GM13977 (cell line): ENCODE measurements around the gene ATRNL1.

Experiments used
- DNase-seq: peaks from one replicate; pipeline ENCODE4 v3.0.0; 2012; ENCODE audit warnings: low spot score
- in situ Hi-C: fragments of 300-500 bp; cut with MboI; formaldehyde crosslinking; loops from one replicate; pipeline ENCODE4 v1.12.0; 2022; ENCODE audit warnings: low sequenced_read_pairs, low pct_unique_long_range_greater_than_20kb, mixed read lengths, inconsistent platforms; ENCODE audit not compliant: unreplicated experiment
- TF ChIP-seq, protein P1 (sequence below): IDR thresholded peaks from 2 replicates; pipeline ENCODE4 v1.5.1; 2012; ENCODE audit warnings: mild to moderate bottlenecking, control low read depth; ENCODE audit not compliant: insufficient read depth; ENCODE audit errors: extremely low read depth, missing control alignments

Gene ATRNL1

DNA sequence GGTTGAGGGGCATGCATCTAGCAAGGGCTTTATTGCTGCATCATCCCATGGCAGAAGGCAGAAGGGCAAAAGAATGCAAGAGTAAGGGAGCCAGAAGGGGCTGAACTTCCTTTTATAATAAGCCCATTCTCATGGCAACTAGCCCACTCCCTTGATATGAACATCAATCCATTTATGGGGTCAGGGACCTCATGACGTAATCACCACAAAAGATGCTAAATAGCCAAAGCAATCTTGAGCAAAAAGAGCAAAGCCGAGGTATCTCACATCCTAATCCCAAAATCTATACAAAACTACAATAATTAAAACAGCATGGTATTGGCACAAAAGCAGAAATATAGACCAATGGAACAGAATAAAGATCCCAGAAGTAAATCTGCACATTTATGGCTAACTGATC is 499.9 kb downstream of the ATRNL1 start:
- in situ Hi-C loops = no loop called here
- TF ChIP-seq, protein P1, sequence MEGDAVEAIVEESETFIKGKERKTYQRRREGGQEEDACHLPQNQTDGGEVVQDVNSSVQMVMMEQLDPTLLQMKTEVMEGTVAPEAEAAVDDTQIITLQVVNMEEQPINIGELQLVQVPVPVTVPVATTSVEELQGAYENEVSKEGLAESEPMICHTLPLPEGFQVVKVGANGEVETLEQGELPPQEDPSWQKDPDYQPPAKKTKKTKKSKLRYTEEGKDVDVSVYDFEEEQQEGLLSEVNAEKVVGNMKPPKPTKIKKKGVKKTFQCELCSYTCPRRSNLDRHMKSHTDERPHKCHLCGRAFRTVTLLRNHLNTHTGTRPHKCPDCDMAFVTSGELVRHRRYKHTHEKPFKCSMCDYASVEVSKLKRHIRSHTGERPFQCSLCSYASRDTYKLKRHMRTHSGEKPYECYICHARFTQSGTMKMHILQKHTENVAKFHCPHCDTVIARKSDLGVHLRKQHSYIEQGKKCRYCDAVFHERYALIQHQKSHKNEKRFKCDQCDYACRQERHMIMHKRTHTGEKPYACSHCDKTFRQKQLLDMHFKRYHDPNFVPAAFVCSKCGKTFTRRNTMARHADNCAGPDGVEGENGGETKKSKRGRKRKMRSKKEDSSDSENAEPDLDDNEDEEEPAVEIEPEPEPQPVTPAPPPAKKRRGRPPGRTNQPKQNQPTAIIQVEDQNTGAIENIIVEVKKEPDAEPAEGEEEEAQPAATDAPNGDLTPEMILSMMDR = no peak
- no peak for DNase-seq

DNA sequence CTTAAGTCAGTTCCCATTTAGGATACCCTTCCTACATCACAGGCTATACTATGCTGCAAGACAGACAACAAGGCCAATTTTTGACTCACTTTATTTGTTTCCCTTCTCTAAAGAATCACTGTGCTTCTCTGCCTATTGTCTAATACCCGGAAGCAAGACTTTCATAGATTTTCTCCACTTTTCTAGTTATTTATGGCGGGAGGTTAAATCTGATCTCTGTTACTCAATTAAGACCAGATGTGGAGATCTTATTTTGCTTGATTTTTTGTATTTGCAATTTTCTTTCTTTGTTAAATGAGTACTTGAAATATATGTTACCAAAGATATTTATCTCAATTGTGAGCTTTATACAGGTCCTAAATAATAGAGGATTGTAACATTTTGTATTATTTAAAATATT is 511.5 kb downstream of the ATRNL1 start:
- TF ChIP-seq, protein P1 = no peak
- in situ Hi-C loops = no loop called here
- no peak for DNase-seq

DNA sequence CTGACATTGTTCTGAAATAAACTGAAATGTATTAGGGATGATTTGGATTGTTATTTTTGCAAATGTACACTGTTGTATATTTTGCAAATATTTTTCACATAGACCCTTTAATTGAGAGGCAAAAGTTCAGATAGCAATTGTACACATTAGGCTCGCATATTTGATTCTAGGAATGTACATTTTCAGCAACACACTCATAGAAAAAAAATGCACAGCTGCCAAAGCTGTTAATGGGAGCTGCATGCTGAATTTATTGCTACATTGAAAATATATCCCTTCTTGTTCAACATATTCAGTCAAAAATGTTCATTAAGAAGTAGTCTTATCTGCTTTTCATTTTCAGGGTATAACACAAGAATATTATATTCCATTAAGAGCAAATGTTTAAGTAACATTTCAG is 512.9 kb downstream of the ATRNL1 start:
- in situ Hi-C loops = no loop called here
- DNase-seq = no peak
- TF ChIP-seq, protein P1 = no peak

DNA sequence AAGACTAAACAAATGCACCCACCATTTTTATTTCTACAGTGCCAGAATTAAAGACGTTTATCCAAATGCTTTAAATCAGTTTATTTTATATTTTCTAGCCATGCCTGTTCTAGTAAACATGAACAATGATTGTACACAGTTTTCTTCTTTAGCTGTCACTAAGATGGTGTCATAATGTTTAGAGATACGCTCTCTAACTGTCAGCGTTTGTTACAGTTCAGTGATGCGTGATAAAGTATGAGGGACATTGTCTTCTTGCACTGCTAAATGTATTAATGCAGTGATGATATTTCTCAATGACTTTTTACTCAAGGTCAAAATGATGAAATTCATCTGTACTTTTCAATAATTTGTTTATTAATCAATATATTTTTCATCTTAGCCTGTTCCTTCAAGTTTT is 513.6 kb downstream of the ATRNL1 start:
- TF ChIP-seq, protein P1 = no peak
- in situ Hi-C loops = no loop called here
- no peak for DNase-seq

DNA sequence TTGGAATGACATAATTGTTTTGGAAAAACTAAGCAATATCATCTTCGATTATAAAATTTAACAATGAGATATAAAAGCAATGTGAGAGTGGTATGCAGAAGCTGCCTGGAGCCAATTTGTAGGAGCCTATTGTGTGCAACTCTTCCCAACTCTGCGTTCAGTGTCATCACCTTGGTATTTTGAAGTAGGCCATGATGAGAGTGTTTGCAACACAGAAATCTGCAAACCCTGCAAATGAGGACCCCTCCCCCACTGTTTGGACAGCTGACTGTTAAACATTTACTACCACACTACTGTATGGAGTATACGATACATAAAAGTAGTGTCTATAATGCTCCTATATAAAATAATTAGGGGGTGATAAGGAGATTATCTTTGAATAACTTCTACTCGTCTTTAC is 531.3 kb downstream of the ATRNL1 start:
- in situ Hi-C loops = no loop called here
- TF ChIP-seq, protein P1 = no peak
- no peak for DNase-seq

DNA sequence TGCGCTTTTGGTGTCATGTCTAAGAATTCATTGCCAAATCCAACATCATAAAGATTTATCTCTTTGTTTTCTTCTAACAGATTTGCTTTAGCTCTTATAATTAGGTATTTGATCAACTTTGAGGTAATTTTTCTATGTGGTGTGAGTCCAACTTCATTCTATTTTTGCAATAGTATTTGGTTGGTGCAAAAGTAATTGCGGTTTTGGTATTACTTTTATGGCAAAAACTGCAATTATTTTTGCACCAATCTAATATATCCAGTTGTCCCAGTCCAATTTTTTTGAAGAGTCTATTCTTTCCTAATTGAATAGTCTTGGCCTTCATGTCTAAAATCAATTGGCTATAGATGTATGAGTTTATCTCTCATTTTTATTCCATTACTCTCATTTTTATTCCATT is 535.5 kb downstream of the ATRNL1 start:
- in situ Hi-C loops = no loop called here
- no peak for DNase-seq
- TF ChIP-seq, protein P1 = no peak

DNA sequence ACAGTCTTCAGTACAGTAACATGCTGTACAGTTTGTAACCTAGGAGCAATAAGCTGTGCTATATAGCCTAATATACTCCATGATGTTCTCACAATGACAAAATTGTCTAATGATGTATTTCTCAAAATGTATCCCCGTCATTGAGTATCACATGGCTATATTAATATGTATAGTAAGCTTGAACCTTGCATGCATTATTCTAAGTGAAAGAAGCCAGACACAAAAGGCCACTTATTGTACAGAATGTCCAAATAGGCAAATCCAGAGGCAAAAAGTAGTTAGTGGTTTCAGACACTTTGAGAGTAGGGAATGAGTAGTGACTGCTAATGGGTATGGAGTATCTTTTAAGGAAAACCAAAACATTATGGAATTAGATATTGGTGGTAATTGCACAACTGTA is 545.1 kb downstream of the ATRNL1 start:
- TF ChIP-seq, protein P1 = no peak
- no peak for DNase-seq

More for the DNA sequence above, 545.1 kb downstream of the ATRNL1 start:
- in situ Hi-C loops = no loop called here
